WTC11 (cell line): Measurements from ENCODE around the gene PVALB. TPM values are rescaled to one million over a fixed set of nuclear protein-coding genes. Genes with fewer than 3 reads are reported as not detected.

Experiments used
- ATAC-seq: fragments of 200-7000 bp; cut with Tn5 transposase; 2 replicates; pipeline ENCODE4 v1.10.0; 2021; ENCODE audit warnings: mild to moderate bottlenecking, moderate library complexity
- CTCF ChIA-PET: fragments of 300-600 bp; sonication (Branson Sonifier 250); formaldehyde crosslinking; loops from one replicate; lab custom pipeline; 2021; ENCODE audit warnings: antibody characterized with exemption; lab: Charles Lee
- POLR2A ChIA-PET: fragments of 350-600 bp; sonication (Branson Sonifier 250); formaldehyde crosslinking; loops from one replicate; lab custom pipeline; 2021; ENCODE audit warnings: antibody characterized with exemption; lab: Charles Lee
- DNase-seq: peaks from one replicate; pipeline ENCODE4 v3.0.0; 2021; ENCODE audit warnings: low spot score
- H3K27ac Mint-ChIP-seq: 2 replicates; pipeline ENCODE4 v1.8.0; 2021; ENCODE audit warnings: mixed read lengths
- H3K27me3 Mint-ChIP-seq: 2 replicates; pipeline ENCODE4 v1.8.0; 2021; ENCODE audit warnings: low read depth, mild to moderate bottlenecking, moderate library complexity, mixed read lengths
- H3K36me3 Mint-ChIP-seq: 2 replicates; pipeline ENCODE4 v1.8.0; 2021; ENCODE audit warnings: mixed read lengths
- H3K4me1 Mint-ChIP-seq: 2 replicates; pipeline ENCODE4 v1.8.0; 2022; ENCODE audit warnings: mixed read lengths
- H3K4me3 Mint-ChIP-seq: 2 replicates; pipeline ENCODE4 v1.8.0; 2021; ENCODE audit warnings: mild to moderate bottlenecking, moderate library complexity, mixed read lengths
- H3K9me3 Mint-ChIP-seq: 2 replicates; pipeline ENCODE4 v1.8.0; 2021; ENCODE audit warnings: mixed read lengths
- ELF4 ChIP-seq: sonication (generic); formaldehyde crosslinking; IDR thresholded peaks from 2 replicates; pipeline ENCODE4 v1.8.1; 2022; ENCODE audit warnings: low read depth, mild to moderate bottlenecking, moderate library complexity, missing genetic modification reagents
- GRHL2 ChIP-seq: fragments of 250-450 bp; sonication (Bioruptor Pico); IDR thresholded peaks from 2 replicates; pipeline ENCODE4 v1.8.0; 2022; ENCODE audit warnings: mild to moderate bottlenecking, moderate library complexity; ENCODE audit not compliant: insufficient replicate concordance, severe bottlenecking
- JAZF1 ChIP-seq: fragments of 250-450 bp; sonication (Bioruptor Pico); IDR thresholded peaks from 2 replicates; pipeline ENCODE4 v1.9.0; 2021; ENCODE audit warnings: moderate library complexity, mild to moderate bottlenecking, inconsistent platforms
- NR3C1 ChIP-seq: sonication (generic); formaldehyde crosslinking; conservative IDR thresholded peaks from 2 replicates; pipeline ENCODE4 v1.8.1; 2023; ENCODE audit warnings: low read depth, mild to moderate bottlenecking, missing genetic modification reagents
- PRRX2 ChIP-seq: fragments of 250-450 bp; sonication (Bioruptor Pico); IDR thresholded peaks from 2 replicates; pipeline ENCODE4 v1.8.0; 2021; ENCODE audit warnings: mild to moderate bottlenecking
- RORB ChIP-seq: fragments of 250-450 bp; sonication (Bioruptor Pico); IDR thresholded peaks from 2 replicates; pipeline ENCODE4 v1.9.0; 2021; ENCODE audit warnings: mild to moderate bottlenecking
- TCF7 ChIP-seq: sonication (generic); formaldehyde crosslinking; IDR thresholded peaks from 2 replicates; pipeline ENCODE4 v1.8.0; 2022; ENCODE audit warnings: mild to moderate bottlenecking, low read depth, missing genetic modification reagents, moderate library complexity
- ZBTB21 ChIP-seq: sonication (generic); formaldehyde crosslinking; IDR thresholded peaks from 2 replicates; pipeline ENCODE4 v1.8.1; 2023; ENCODE audit warnings: mild to moderate bottlenecking, missing genetic modification reagents, borderline replicate concordance
- ZNF121 ChIP-seq: sonication (generic); formaldehyde crosslinking; IDR thresholded peaks from 2 replicates; pipeline ENCODE4 v1.8.0; 2023; ENCODE audit warnings: missing genetic modification reagents
- ZNF219 ChIP-seq: sonication (generic); formaldehyde crosslinking; IDR thresholded peaks from 2 replicates; pipeline ENCODE4 v1.8.0; 2023; ENCODE audit warnings: missing genetic modification reagents, mild to moderate bottlenecking, borderline replicate concordance
- ZNF263 ChIP-seq: sonication (generic); formaldehyde crosslinking; IDR thresholded peaks from 2 replicates; pipeline ENCODE4 v1.8.1; 2022; ENCODE audit warnings: low read depth, mild to moderate bottlenecking, moderate library complexity, missing genetic modification reagents
- total RNA-seq: library from RNA; stranded (reverse); gene quantifications from 3 replicates; pipeline ENCODE4 v1.2.3, GENCODE V29; 2021
- TF ChIP-seq, protein P1 (sequence below): sonication (generic); formaldehyde crosslinking; IDR thresholded peaks from 2 replicates; pipeline ENCODE4 v1.8.1; 2023; ENCODE audit warnings: mild to moderate bottlenecking, missing genetic modification reagents, borderline replicate concordance
- TF ChIP-seq, protein P2 (sequence below): sonication (generic); formaldehyde crosslinking; IDR thresholded peaks from 2 replicates; pipeline ENCODE4 v1.8.0; 2023; ENCODE audit warnings: mild to moderate bottlenecking, missing genetic modification reagents
- TF ChIP-seq, protein P3 (sequence below): sonication (generic); formaldehyde crosslinking; IDR thresholded peaks from 2 replicates; pipeline ENCODE4 v1.8.1; 2023; ENCODE audit warnings: mild to moderate bottlenecking, missing genetic modification reagents
- TF ChIP-seq, protein P4 (sequence below): sonication (generic); formaldehyde crosslinking; IDR thresholded peaks from 2 replicates; pipeline ENCODE4 v1.8.1; 2023; ENCODE audit warnings: mild to moderate bottlenecking, moderate library complexity, missing genetic modification reagents
- TF ChIP-seq, protein P5 (sequence below): fragments of 250-450 bp; sonication (Bioruptor Pico); IDR thresholded peaks from 2 replicates; pipeline ENCODE4 v1.9.0; 2021; ENCODE audit warnings: mild to moderate bottlenecking, borderline replicate concordance
- TF ChIP-seq, protein P6 (sequence below): sonication (generic); formaldehyde crosslinking; IDR thresholded peaks from 2 replicates; pipeline ENCODE4 v1.8.1; 2023; ENCODE audit warnings: mild to moderate bottlenecking, missing genetic modification reagents
- TF ChIP-seq, protein P7 (sequence below): fragments of 250-450 bp; sonication (Bioruptor Pico); IDR thresholded peaks from 2 replicates; pipeline ENCODE4 v1.8.0; 2021; ENCODE audit warnings: mild to moderate bottlenecking

PVALB gene
- total RNA-seq, 1 experiment from 2014 or later: 2.7 TPM

DNA sequence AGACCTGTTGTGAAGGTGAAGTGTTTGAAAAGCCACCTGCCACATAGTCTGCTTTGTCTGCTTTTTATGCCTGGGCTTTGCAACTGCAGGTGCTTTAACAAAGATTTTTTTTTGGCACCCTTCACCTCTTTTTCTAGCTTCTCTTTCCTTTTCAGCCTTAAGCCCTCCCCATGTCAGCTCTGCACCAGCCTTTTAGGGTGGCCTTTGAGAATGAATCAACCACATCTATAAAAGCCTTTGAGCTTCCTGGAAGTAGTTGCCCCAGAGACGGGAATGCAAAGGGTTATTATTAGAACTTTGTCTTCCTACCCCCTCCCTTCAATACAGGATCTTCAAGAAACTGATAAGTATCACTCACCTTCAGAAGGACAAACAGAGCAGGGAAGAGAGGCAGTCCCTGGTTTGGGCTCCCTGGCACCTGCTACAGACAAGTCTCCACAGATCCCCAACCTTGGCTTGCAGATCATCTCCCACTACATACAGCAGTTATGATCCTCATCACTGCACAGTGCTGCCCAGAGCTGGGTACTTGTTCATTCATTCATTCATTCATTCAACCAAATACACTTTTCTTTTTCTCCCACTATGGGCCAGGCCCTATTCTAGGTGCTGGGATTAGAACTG, 8.0 kb downstream of the PVALB start (continued):
- TF ChIP-seq, protein P1, sequence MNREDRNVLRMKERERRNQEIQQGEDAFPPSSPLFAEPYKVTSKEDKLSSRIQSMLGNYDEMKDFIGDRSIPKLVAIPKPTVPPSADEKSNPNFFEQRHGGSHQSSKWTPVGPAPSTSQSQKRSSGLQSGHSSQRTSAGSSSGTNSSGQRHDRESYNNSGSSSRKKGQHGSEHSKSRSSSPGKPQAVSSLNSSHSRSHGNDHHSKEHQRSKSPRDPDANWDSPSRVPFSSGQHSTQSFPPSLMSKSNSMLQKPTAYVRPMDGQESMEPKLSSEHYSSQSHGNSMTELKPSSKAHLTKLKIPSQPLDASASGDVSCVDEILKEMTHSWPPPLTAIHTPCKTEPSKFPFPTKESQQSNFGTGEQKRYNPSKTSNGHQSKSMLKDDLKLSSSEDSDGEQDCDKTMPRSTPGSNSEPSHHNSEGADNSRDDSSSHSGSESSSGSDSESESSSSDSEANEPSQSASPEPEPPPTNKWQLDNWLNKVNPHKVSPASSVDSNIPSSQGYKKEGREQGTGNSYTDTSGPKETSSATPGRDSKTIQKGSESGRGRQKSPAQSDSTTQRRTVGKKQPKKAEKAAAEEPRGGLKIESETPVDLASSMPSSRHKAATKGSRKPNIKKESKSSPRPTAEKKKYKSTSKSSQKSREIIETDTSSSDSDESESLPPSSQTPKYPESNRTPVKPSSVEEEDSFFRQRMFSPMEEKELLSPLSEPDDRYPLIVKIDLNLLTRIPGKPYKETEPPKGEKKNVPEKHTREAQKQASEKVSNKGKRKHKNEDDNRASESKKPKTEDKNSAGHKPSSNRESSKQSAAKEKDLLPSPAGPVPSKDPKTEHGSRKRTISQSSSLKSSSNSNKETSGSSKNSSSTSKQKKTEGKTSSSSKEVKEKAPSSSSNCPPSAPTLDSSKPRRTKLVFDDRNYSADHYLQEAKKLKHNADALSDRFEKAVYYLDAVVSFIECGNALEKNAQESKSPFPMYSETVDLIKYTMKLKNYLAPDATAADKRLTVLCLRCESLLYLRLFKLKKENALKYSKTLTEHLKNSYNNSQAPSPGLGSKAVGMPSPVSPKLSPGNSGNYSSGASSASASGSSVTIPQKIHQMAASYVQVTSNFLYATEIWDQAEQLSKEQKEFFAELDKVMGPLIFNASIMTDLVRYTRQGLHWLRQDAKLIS (CRISPR knock-in tag): no peak
- TF ChIP-seq ZBTB21 (CRISPR knock-in tag) (no peak), GRHL2 (no peak)
- TF ChIP-seq, protein P2, sequence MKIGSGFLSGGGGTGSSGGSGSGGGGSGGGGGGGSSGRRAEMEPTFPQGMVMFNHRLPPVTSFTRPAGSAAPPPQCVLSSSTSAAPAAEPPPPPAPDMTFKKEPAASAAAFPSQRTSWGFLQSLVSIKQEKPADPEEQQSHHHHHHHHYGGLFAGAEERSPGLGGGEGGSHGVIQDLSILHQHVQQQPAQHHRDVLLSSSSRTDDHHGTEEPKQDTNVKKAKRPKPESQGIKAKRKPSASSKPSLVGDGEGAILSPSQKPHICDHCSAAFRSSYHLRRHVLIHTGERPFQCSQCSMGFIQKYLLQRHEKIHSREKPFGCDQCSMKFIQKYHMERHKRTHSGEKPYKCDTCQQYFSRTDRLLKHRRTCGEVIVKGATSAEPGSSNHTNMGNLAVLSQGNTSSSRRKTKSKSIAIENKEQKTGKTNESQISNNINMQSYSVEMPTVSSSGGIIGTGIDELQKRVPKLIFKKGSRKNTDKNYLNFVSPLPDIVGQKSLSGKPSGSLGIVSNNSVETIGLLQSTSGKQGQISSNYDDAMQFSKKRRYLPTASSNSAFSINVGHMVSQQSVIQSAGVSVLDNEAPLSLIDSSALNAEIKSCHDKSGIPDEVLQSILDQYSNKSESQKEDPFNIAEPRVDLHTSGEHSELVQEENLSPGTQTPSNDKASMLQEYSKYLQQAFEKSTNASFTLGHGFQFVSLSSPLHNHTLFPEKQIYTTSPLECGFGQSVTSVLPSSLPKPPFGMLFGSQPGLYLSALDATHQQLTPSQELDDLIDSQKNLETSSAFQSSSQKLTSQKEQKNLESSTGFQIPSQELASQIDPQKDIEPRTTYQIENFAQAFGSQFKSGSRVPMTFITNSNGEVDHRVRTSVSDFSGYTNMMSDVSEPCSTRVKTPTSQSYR: no peak

DNA sequence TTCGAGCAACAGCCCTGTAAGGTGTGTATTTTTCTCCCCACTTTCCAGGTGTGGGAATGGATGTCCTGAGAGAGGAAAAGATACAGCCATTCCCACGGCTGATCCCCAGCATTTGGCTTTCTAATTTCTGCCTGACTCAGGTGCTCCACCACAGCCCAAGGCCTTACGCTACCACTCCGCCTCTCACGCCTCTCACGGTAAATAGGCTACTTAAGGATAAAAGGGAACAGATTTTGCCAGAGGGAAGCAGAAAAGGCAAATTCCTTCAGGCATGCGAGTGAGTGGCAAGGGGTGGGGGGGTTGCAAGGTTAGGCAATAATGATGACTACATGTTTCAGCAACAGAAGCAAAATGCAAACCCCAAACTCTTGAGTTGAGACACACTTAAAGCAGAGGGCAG, 9.2 kb downstream of the PVALB start:
- H3K4me3 Mint-ChIP-seq: no peak overlapping the region
- no peaks in the 10 kb centered on the region for H3K27me3 Mint-ChIP-seq
- DNase-seq (no peak), ATAC-seq (peak; percentile 38; the same call in 1 of the 2 replicates)
- CTCF ChIA-PET: interaction anchor here (2.4 kb wide), 1 partner anchor 170 kb away, joined by 8 read pairs; no protein-coding TSS in a partner anchor
- H3K36me3 Mint-ChIP-seq: no peaks in the 10 kb centered on the region
- H3K4me1 Mint-ChIP-seq: peaks cover 20% of the 10 kb centered on the region
- 0 out of 2 replicates have a peak overlapping the region, but pooled peaks have one; percentile 11 for H3K27ac Mint-ChIP-seq
- H3K9me3 Mint-ChIP-seq: no peaks in the 10 kb centered on the region
- POLR2A ChIA-PET: no interaction called here
- TF ChIP-seq, protein P3, sequence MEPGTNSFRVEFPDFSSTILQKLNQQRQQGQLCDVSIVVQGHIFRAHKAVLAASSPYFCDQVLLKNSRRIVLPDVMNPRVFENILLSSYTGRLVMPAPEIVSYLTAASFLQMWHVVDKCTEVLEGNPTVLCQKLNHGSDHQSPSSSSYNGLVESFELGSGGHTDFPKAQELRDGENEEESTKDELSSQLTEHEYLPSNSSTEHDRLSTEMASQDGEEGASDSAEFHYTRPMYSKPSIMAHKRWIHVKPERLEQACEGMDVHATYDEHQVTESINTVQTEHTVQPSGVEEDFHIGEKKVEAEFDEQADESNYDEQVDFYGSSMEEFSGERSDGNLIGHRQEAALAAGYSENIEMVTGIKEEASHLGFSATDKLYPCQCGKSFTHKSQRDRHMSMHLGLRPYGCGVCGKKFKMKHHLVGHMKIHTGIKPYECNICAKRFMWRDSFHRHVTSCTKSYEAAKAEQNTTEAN (CRISPR knock-in tag): no peak
- TF ChIP-seq, protein P4, sequence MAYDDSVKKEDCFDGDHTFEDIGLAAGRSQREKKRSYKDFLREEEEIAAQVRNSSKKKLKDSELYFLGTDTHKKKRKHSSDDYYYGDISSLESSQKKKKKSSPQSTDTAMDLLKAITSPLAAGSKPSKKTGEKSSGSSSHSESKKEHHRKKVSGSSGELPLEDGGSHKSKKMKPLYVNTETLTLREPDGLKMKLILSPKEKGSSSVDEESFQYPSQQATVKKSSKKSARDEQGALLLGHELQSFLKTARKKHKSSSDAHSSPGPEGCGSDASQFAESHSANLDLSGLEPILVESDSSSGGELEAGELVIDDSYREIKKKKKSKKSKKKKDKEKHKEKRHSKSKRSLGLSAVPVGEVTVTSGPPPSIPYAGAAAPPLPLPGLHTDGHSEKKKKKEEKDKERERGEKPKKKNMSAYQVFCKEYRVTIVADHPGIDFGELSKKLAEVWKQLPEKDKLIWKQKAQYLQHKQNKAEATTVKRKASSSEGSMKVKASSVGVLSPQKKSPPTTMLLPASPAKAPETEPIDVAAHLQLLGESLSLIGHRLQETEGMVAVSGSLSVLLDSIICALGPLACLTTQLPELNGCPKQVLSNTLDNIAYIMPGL (CRISPR knock-in tag): no peak
- TF ChIP-seq ELF4: no peak
- no peak for TF ChIP-seq PRRX2 (CRISPR knock-in tag)
- no peak for TF ChIP-seq ZNF219 (CRISPR knock-in tag)
- TF ChIP-seq, protein P5, sequence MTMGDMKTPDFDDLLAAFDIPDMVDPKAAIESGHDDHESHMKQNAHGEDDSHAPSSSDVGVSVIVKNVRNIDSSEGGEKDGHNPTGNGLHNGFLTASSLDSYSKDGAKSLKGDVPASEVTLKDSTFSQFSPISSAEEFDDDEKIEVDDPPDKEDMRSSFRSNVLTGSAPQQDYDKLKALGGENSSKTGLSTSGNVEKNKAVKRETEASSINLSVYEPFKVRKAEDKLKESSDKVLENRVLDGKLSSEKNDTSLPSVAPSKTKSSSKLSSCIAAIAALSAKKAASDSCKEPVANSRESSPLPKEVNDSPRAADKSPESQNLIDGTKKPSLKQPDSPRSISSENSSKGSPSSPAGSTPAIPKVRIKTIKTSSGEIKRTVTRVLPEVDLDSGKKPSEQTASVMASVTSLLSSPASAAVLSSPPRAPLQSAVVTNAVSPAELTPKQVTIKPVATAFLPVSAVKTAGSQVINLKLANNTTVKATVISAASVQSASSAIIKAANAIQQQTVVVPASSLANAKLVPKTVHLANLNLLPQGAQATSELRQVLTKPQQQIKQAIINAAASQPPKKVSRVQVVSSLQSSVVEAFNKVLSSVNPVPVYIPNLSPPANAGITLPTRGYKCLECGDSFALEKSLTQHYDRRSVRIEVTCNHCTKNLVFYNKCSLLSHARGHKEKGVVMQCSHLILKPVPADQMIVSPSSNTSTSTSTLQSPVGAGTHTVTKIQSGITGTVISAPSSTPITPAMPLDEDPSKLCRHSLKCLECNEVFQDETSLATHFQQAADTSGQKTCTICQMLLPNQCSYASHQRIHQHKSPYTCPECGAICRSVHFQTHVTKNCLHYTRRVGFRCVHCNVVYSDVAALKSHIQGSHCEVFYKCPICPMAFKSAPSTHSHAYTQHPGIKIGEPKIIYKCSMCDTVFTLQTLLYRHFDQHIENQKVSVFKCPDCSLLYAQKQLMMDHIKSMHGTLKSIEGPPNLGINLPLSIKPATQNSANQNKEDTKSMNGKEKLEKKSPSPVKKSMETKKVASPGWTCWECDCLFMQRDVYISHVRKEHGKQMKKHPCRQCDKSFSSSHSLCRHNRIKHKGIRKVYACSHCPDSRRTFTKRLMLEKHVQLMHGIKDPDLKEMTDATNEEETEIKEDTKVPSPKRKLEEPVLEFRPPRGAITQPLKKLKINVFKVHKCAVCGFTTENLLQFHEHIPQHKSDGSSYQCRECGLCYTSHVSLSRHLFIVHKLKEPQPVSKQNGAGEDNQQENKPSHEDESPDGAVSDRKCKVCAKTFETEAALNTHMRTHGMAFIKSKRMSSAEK (CRISPR knock-in tag): no peak
- TF ChIP-seq, protein P6, sequence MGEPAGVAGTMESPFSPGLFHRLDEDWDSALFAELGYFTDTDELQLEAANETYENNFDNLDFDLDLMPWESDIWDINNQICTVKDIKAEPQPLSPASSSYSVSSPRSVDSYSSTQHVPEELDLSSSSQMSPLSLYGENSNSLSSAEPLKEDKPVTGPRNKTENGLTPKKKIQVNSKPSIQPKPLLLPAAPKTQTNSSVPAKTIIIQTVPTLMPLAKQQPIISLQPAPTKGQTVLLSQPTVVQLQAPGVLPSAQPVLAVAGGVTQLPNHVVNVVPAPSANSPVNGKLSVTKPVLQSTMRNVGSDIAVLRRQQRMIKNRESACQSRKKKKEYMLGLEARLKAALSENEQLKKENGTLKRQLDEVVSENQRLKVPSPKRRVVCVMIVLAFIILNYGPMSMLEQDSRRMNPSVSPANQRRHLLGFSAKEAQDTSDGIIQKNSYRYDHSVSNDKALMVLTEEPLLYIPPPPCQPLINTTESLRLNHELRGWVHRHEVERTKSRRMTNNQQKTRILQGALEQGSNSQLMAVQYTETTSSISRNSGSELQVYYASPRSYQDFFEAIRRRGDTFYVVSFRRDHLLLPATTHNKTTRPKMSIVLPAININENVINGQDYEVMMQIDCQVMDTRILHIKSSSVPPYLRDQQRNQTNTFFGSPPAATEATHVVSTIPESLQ (CRISPR knock-in tag): no peak
- TF ChIP-seq NR3C1 (CRISPR knock-in tag): no peak
- TF ChIP-seq ZNF263 (CRISPR knock-in tag): no peak
- TF ChIP-seq, protein P7, sequence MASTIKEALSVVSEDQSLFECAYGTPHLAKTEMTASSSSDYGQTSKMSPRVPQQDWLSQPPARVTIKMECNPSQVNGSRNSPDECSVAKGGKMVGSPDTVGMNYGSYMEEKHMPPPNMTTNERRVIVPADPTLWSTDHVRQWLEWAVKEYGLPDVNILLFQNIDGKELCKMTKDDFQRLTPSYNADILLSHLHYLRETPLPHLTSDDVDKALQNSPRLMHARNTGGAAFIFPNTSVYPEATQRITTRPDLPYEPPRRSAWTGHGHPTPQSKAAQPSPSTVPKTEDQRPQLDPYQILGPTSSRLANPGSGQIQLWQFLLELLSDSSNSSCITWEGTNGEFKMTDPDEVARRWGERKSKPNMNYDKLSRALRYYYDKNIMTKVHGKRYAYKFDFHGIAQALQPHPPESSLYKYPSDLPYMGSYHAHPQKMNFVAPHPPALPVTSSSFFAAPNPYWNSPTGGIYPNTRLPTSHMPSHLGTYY (CRISPR knock-in tag): no peak
- no peak for TF ChIP-seq TCF7 (CRISPR knock-in tag)
- TF ChIP-seq RORB (CRISPR knock-in tag): no peak
- no peak for TF ChIP-seq JAZF1 (CRISPR knock-in tag)
- no peak for TF ChIP-seq ZNF121 (CRISPR knock-in tag)
